Calu3 (cell line): ENCODE data around the gene ADD3. TPM values are rescaled to one million over a fixed set of nuclear protein-coding genes. Genes with fewer than 3 reads are reported as not detected.

Experiments
- BruUV-seq: library from RNA; stranded (reverse); fragments of 400-500 nt; replicated peaks from 2 replicates; lab custom pipeline; 2021; lab: Mats Ljungman, UMichigan
- CTCF ChIA-PET: fragments of 300-600 bp; sonication (Branson Sonifier 250); formaldehyde crosslinking; loops from one replicate; lab custom pipeline; 2022; ENCODE audit warnings: antibody characterized with exemption; lab: Charles Lee
- DNase-seq: peaks from one replicate; pipeline ENCODE4 v3.0.0; 2022
- H3K27ac Mint-ChIP-seq: one replicate; pipeline ENCODE4 v1.8.0; 2022; ENCODE audit warnings: mixed read lengths; ENCODE audit not compliant: unreplicated experiment
- H3K27me3 Mint-ChIP-seq: one replicate; pipeline ENCODE4 v1.8.0; 2022; ENCODE audit warnings: mixed read lengths; ENCODE audit not compliant: unreplicated experiment
- H3K36me3 Mint-ChIP-seq: one replicate; pipeline ENCODE4 v1.8.0; 2022; ENCODE audit warnings: mild to moderate bottlenecking, moderate library complexity, mixed read lengths; ENCODE audit not compliant: insufficient read depth, unreplicated experiment
- H3K4me1 Mint-ChIP-seq: one replicate; pipeline ENCODE4 v1.8.0; 2022; ENCODE audit warnings: mild to moderate bottlenecking, low read depth, mixed read lengths; ENCODE audit not compliant: unreplicated experiment
- H3K4me3 Mint-ChIP-seq: one replicate; pipeline ENCODE4 v1.8.0; 2022; ENCODE audit warnings: mild to moderate bottlenecking, low read depth, moderate library complexity, mixed read lengths; ENCODE audit not compliant: unreplicated experiment
- H3K9me3 Mint-ChIP-seq: one replicate; pipeline ENCODE4 v1.8.0; 2022; ENCODE audit warnings: low read depth, mixed read lengths; ENCODE audit not compliant: unreplicated experiment
- CTCF ChIP-seq: fragments of 200-600 bp; IDR thresholded peaks from one replicate; pipeline ENCODE4 v1.8.0; 2022; ENCODE audit warnings: antibody characterized with exemption; ENCODE audit not compliant: unreplicated experiment
- intact Hi-C: fragments of 100-400 bp; cut with micrococcal nuclease; formaldehyde crosslinking; loops from one replicate; pipeline ENCODE4 v1.10.0; 2022; ENCODE audit not compliant: unreplicated experiment
- total RNA-seq: library from RNA; stranded (reverse); gene quantifications from 2 replicates; pipeline ENCODE4 v1.2.3, GENCODE V29; 2022

ADD3 gene
- total RNA-seq, 1 experiment from 2014 or later, result 64.4 TPM

- intact Hi-C loops, result no loop called here
- Mint-ChIP-seq H3K27me3 (no peaks in the 10 kb centered on the region), H3K9me3 (no peaks in the 10 kb centered on the region), H3K4me3 (no peak overlapping the region), H3K4me1 (no peaks in the 10 kb centered on the region), H3K36me3 (no peaks in the 10 kb centered on the region), H3K27ac (no peak overlapping the region)
- DNase-seq, result no peak
- TF ChIP-seq CTCF, result no peak
- CTCF ChIA-PET, result interaction anchor here (0.6 to 0.7 kb wide), 3 partner anchors 19 to 818 kb away, joined by 3 to 4 read pairs (median 3); no protein-coding TSS in a partner anchor
- no TSS peak for BruUV-seq
Observed at GRCh38 chr10:110176141-110177030, 168.6 kb downstream of the ADD3 start.

DNA sequence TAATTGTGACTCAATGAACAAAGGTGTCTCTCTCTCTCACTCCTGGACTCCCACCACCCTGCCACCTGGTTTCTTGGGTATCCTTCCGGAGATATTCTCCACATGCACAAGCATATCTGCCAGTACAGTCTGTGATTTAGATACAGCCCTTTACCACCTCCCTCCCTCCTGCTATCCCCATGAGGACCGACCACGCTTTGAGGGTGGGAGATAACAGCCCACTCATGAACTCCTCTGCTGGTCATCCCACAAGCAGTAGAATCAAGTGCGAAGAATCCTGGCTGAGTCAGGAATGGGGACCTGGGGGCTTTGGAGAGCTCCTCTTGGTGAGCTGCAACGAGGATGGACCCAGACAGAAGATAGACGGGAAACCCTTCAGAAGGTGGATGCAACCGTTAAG is 171.4 kb downstream of the ADD3 start:
- H3K27ac Mint-ChIP-seq, result no peak overlapping the region
- H3K36me3 Mint-ChIP-seq, result no peaks in the 10 kb centered on the region
- TF ChIP-seq CTCF, result no peak
- intact Hi-C loops, result no loop called here
- H3K27me3 Mint-ChIP-seq, result no peaks in the 10 kb centered on the region
- no peak for DNase-seq
- no peaks in the 10 kb centered on the region for H3K9me3 Mint-ChIP-seq
- H3K4me1 Mint-ChIP-seq, result no peaks in the 10 kb centered on the region
- no TSS peak for BruUV-seq
- CTCF ChIA-PET, result no interaction called here
- no peak overlapping the region for H3K4me3 Mint-ChIP-seq

DNA sequence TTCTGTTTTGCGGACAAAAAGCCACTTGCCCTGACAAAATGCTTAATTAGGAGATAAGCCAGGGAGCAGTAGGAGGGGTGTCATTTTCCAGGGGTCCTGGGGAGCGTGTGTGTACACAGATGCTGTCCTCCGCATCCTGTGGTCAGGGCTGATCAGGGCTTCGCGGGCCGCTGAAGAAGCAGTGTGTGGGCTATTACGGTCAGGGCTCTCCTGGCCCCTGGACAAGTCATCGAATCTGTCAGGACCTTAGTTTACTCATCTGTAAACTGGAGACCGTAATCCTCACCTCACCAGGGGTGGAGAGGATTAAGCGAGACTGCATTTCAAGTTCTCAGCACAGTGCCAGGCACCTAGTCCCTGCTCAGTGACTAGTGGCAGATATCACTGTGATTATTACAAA is 173.7 kb downstream of the ADD3 start:
- no peak overlapping the region for H3K4me3 Mint-ChIP-seq
- H3K4me1 Mint-ChIP-seq, result no peaks in the 10 kb centered on the region
- H3K27ac Mint-ChIP-seq, result no peak overlapping the region
- H3K36me3 Mint-ChIP-seq, result no peaks in the 10 kb centered on the region
- BruUV-seq, result no TSS peak
- no peak for DNase-seq
- H3K27me3 Mint-ChIP-seq, result no peaks in the 10 kb centered on the region
- no peak for TF ChIP-seq CTCF
- intact Hi-C loops, result no loop called here
- H3K9me3 Mint-ChIP-seq, result no peaks in the 10 kb centered on the region
- CTCF ChIA-PET, result no interaction called here

- Mint-ChIP-seq H3K27me3 (no peaks in the 10 kb centered on the region), H3K36me3 (no peaks in the 10 kb centered on the region), H3K9me3 (no peaks in the 10 kb centered on the region), H3K4me3 (no peak overlapping the region), H3K27ac (no peak overlapping the region), H3K4me1 (no peaks in the 10 kb centered on the region)
- intact Hi-C loops, result no loop called here
- CTCF ChIA-PET, result no interaction called here
- no peak for DNase-seq
- BruUV-seq, result no TSS peak
- no peak for TF ChIP-seq CTCF
Observed at GRCh38 chr10:110181911-110182310, 174.1 kb downstream of the ADD3 start.
